ENCODE measurements around the gene RASL10B.

The RASL10B gene

DNA sequence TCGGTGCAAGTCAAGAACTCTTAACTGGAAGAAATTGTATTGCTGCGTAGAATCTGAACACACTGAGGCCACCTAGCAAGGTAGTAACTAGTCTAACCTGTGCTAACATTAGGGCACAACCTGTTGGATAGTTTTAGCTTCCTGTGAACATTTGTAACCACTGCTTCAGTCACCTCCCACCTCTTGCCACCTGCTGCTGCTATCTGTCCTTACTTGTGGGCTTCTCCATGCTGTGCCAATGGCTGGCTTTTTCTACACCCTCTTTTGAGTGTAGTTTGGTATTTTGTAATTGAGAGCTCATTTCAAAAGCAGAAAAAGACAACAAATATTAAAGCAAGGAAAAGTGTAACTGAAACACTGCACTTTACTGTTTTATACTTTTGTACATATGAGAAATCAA, 7.7 kb upstream of the RASL10B start:
- no peak for DNase-seq

DNA sequence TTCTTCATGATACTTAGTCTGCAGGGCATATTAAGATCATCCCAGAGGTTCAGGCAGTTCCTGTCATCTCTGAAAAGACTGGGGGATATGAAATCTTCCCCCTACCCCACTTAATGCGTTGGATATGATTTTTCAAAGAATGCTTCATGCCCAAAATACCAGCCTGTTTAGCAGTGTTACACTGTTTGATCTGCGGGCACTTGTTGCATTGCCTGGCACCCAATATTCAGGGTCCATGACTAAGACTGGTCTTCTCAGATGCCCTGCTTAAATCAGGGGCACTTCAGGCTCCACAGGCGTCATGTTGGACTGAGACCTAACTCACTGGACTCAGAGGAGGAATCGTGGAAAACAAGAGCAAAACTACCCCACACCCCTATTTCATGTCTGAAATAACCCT, 6.4 kb upstream of the RASL10B start:
- no peak for DNase-seq

DNA sequence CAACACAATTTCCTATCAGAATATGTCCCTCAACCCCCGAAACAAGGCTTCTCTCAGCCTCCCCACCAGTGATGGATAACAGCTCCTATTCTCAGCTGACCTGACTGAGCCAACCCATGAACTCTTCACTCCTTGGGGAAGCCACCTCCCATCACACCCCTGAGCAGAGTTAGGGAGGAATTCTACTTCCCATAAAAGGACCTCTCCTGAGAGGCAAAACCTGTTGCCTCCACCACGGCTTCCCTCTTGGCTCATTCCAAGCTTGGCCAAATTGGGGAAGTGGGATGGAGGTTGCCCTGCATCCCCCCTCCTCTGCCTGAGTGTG, 5.7 kb upstream of the RASL10B start:
- no peak for DNase-seq

DNA sequence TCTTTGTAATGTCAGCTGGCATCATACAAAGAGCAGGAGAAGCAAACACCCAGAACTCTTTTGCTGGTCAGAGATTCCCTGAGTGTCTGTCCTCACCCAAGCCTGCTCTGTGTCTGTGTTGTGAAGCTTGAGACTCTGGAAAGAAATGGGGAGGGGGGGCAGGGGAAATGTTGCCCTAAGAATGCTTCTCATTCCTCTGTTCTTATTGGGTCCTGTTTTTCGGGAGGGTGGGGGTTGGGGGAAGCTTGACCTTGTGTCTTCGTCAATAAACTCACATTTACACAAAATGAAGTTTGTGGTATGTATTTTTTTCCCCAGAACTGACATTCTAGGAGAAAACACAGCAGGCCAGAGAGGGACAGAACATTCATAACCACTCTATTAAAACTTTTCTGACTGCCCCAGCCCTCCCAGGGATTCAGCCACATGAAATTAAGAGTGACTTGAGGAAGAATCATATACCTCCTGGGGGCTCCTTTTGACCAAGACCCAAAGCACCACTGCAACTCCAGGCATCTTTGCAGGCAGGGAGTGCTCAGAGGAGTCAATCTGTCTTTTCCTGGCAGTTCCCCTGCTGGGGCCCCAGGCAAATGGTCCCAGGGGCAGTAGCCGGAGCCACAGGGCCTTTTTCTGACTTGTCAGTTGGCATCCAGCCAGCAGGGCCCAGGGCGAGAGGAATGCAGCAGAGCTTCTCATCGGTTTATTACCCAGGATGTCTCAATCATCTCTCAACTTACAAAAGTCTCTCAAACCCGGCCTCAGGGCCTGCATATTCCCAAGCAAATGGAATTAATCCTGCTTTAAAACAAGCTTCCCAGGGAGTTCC, 5.1 kb upstream of the RASL10B start:
- peak; percentile 66 for DNase-seq

DNA sequence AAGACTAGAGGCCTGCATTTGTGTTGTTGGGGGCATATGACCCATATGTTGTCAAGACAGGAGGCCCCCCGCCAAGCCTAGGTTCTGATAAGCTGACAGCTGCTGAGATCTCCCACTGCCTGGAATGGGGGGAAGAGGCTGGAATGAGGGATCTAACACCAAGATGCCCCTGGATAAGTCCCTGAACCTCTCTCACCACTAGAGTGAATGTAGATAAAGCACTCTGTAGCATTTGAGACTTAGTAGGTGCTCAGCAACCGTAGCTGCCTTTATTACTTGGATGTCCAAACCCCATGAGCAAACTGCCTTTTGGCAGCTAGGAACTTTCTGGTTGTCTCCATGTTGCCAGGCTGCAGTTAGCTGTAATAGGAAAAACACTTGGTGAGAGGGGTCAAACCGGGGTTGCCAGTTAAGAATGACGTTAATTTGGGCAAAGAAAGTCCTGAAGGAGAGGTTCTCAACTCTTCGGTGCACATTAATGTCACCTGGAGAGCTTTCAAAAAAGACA, 4.4 kb upstream of the RASL10B start:
- DNase-seq: no peak

- DNase-seq: no peak
Observed at GRCh38 chr17:35727635-35728034, 3.8 kb upstream of the RASL10B start.

GRCh38 chr17:35728551-35728950, 2.9 kb upstream of the RASL10B start:
- DNase-seq: no peak

DNA sequence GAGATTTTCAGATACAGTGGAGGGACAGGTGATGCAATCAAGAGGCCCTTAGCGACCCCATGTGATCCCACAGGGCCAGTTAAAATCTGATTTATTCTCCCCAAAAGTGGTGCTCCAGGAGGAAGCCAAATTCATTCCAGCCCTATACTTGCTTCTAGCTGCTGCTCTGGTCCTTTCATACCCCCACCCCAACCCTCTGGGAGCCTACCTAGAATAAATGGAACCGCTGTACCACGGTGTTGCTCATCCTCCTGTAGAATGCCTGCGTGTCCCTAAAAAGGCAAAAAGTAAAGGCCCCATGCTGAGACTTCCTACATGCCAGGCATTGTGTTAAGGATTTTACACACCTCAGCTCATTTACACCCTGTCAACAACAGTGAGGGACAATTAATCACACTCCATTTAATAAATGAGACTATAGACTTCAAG, 2.0 kb upstream of the RASL10B start:
- no peak for DNase-seq

GRCh38 chr17:35730400-35731005, 936 bp upstream of the RASL10B start:
- no peak for DNase-seq

DNA sequence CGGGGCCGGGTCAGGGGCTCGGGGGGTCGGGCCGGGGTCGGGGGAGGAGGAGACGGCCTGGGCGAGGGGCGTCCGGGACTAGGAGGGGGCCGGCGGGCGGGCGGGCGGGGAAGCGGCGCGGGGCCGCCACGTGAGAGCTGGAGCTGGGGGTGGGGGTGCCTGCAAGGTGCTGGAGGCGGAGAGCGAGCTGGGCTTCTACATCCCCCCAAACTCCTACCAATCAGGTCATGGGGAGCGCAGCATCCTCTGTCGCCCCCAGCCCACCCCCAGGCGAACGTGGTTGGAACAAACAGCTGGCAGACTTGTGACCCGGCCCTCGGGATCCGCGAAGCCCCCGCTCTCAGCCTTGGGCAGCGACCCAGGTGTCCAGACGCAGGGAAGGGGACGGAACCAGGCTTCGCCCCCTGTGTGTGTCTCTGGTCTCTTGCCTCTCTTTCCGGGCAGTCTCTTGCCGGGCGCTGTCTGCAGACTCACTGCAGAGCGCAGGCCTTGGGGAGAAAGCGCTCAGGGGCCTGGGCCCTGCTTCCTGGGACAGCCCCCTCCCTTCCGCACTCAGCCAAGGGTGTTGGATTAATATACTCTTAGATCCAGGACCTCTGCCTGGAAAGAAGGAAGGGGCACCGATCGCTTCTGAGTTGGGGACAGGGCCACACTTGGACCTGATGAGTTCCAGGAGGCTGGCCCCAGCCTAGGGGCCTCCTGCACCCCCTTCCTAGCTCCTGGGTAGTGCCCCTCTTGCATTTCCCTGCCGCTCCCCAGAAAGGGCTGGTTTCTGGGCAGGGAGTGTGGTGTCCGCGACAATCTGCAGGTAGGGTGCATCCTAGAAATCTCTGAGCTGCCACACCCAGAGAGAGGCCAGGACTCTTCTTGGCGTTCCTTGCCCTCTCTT, 722 bp downstream of the RASL10B start:
- no peak for DNase-seq

GRCh38 chr17:35732806-35733136, 1.3 kb downstream of the RASL10B start:
- DNase-seq: no peak

GRCh38 chr17:35733366-35733765, 1.9 kb downstream of the RASL10B start:
- DNase-seq: no peak

DNA sequence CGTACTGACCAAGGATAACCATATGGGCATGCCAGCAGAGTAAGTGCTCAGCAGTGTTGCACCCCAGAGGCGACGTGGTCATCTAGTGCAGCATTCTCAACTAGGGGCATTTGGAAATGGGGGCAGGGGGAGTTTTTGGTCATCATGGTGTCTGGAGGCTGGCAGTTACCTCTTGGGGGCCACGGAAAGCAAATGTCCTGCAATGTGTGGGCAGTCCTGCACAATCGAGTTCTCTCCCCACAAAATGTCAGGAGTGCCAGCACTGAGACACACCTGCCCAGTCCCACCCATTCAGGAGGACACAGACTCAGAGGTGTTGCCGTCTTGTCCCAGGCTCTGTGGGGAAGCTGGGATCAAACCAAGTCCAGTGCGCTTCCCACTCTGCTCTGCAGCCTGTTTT, 3.0 kb downstream of the RASL10B start:
- DNase-seq: no peak

DNA sequence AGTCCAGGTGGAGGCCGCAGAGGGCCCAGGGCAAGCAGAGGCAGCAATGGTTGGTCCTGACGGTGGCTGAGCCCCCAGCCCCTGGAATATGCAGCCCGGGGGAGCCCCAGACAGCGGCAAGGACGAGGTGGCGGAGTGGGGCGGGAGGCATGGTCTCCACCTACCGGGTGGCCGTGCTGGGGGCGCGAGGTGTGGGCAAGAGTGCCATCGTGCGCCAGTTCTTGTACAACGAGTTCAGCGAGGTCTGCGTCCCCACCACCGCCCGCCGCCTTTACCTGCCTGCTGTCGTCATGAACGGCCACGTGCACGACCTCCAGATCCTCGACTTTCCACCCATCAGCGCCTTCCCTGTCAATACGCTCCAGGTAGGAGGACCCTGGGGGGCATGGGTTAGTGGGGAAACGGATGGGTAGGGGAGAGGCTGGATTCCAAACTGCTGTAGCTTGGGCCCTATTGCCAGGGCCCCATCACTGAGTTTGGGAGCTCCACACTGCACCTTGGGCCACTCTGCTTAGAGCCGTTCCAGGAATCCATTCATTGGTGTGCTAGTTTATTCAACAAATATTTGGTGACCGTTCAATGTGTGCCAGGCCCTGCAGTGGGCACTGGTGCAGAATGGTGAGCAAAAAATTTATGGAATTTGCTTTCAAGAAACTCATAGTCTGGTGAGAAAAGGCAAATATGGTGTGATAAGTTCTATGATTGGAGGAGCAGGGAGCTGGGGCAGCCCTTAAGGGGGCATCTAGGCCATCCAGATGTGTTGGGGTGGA, 3.8 kb downstream of the RASL10B start:
- DNase-seq: no peak

GRCh38 chr17:35736236-35736635, 4.8 kb downstream of the RASL10B start:
- DNase-seq: no peak

DNA sequence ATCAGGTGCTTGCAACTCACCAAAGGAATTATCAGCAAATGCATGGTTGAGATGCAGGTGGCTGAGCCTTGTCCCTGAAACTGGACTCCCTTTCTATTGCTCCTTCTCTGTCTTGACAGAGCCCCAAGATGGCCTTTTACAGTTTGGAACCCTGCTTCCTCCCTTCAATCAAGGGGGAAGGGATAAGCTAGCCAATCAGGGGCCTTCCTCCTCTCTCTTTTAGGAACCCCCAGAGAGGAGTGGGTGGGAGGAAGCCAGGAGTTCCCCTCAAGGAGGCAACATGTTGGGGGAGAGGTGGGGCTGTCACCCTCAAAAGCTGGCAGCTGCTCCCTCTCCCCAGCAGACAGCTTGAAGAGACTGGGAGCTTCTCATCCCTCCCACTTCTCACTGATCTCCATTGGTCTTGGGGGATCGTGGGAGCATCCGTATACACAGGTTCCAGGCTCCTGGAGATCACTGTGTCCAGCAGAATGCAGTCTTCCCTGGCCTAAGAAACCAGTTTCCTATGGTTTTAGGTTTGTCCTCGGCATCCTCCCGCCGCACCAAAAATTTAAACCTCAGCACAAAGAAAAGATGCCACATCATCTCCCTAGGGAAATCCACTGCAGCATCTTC, 7.2 kb downstream of the RASL10B start:
- no peak for DNase-seq

DNA sequence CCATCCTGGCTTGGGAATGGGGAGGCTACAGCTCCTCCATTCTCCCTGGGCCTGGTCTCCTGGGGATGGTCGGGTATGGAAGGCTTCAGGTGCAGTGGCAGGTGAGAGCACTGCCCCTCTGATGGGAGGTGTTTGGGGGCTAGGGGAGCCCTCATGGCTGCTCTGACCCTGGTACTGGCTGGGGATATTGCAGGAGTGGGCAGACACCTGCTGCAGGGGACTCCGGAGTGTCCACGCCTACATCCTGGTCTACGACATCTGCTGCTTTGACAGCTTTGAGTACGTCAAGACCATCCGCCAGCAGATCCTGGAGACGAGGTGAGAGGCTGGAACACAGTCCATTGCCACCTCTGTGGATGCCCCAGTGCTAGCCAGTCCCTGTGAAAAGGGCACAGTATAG, 8.8 kb downstream of the RASL10B start:
- DNase-seq: no peak

GRCh38 chr17:35740997-35741931, 9.8 kb downstream of the RASL10B start:
- DNase-seq: no peak

GRCh38 chr17:35742496-35742895, 11.1 kb downstream of the RASL10B start:
- no peak for DNase-seq

DNA sequence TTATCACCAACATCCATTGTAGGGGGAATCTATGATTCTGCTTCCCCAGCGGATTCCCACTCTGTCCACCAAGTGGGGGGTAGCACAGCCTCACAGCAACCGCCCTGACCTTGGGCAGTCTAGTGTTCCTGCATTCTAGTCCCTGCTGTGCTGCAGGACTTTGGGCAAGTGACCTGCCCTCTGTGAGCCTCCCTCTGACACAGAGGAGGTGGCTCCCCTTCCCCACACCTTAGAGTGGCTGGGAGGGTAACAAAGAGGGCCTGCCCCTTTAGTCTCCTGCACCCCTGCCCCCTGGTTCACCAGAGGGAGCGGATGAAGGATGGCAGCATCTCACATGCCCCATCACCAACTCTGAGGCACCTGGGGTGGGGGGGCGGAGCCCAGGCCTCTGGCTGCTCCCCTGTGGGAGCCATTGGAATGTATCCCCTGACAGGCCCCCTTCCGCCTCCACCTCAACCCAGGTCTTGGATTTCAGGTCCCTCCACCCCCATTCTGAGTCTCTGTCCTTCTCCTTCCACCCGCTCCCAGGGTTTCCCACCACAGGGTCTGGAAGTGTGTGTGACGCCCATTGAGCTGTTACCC, 11.5 kb downstream of the RASL10B start:
- no peak for DNase-seq
